GM19463 (cell line): ENCODE measurements around the gene FANCI.

Source experiments
- ATAC-seq: cut with Tn5 transposase; IDR thresholded peaks from one replicate; pipeline ENCODE4 v1.9.1; 2021; ENCODE audit warnings: mild to moderate bottlenecking, moderate library complexity; ENCODE audit not compliant: unreplicated experiment

Gene FANCI

GRCh38 chr15:89330881-89331595 lies 87.3 kb downstream of the FANCI start:
- no peak for ATAC-seq

GRCh38 chr15:89332446-89332845 lies 88.7 kb downstream of the FANCI start:
- no peak for ATAC-seq

GRCh38 chr15:89333011-89333860 lies 89.5 kb downstream of the FANCI start:
- no peak for ATAC-seq

- no peak for ATAC-seq
These were observed 90.3 kb downstream of the FANCI start for GRCh38 chr15:89333959-89334509.

- ATAC-seq = peak; percentile 86
These were observed 90.9 kb downstream of the FANCI start, which contains the start of gene POLG for GRCh38 chr15:89334510-89335297. POLG (minus strand) TSS chr15:89334824; CDS start chr15:89333754, 1,070 bp downstream.

GRCh38 chr15:89335298-89336041 lies 91.7 kb downstream of the FANCI start:
- no peak for ATAC-seq

- ATAC-seq = no peak
These were observed 94.3 kb downstream of the FANCI start for GRCh38 chr15:89338036-89338435.

GRCh38 chr15:89340573-89340972 lies 96.8 kb downstream of the FANCI start:
- ATAC-seq = no peak

GRCh38 chr15:89341316-89342005 lies 97.7 kb downstream of the FANCI start:
- no peak for ATAC-seq

- ATAC-seq = no peak
These were observed 99.1 kb downstream of the FANCI start for GRCh38 chr15:89342840-89343239.

- no peak for ATAC-seq
These were observed 101.5 kb downstream of the FANCI start for GRCh38 chr15:89345248-89345647.

- no peak for ATAC-seq
These were observed 102.9 kb downstream of the FANCI start for GRCh38 chr15:89346516-89347231.

- no peak for ATAC-seq
These were observed 105.4 kb downstream of the FANCI start for GRCh38 chr15:89349206-89349558.

- no peak for ATAC-seq
These were observed 108.7 kb downstream of the FANCI start for GRCh38 chr15:89352476-89352875.

GRCh38 chr15:89353991-89354390 lies 110.2 kb downstream of the FANCI start:
- ATAC-seq = no peak

GRCh38 chr15:89356634-89357298 lies 113.0 kb downstream of the FANCI start:
- no peak for ATAC-seq

GRCh38 chr15:89358435-89358754 lies 114.6 kb downstream of the FANCI start:
- ATAC-seq = no peak

GRCh38 chr15:89358755-89359439 lies 115.1 kb downstream of the FANCI start:
- peak; percentile 75 for ATAC-seq
